NB4 (cell line): ENCODE measurements around the gene TYW5.

Experiments
- DNase-seq: peaks from one replicate; pipeline ENCODE4 v3.0.0; 2010; ENCODE audit warnings: low read depth
- H3K4me3 ChIP-seq: one replicate; pipeline ENCODE4 v1.5.1; 2011; ENCODE audit warnings: mild to moderate bottlenecking, low read depth, low read length, moderate library complexity
- CTCF ChIP-seq: IDR thresholded peaks from one replicate; pipeline ENCODE4 v1.5.1; 2012; ENCODE audit warnings: low read depth, low read length
- MAX ChIP-seq: IDR thresholded peaks from 2 replicates; pipeline ENCODE4 v1.6.1; 2011; ENCODE audit warnings: low read depth, low read length
- MYC ChIP-seq: IDR thresholded peaks from 2 replicates; pipeline ENCODE4 v1.6.1; 2011; ENCODE audit warnings: low read depth, low read length
- POLR2A ChIP-seq: IDR thresholded peaks from 2 replicates; pipeline ENCODE4 v1.6.1; 2011; ENCODE audit warnings: mild to moderate bottlenecking; ENCODE audit not compliant: insufficient read length; ENCODE audit errors: extremely low read depth

TYW5 gene

GRCh38 chr2:199982126-199982843, 27.0 kb upstream of the TYW5 start:
- no peak for DNase-seq
- no peak for TF ChIP-seq POLR2A
- TF ChIP-seq CTCF = no peak
- TF ChIP-seq MYC = no peak
- TF ChIP-seq MAX = no peak
- no peak overlapping the region for H3K4me3 ChIP-seq

- no peak overlapping the region for H3K4me3 ChIP-seq
- peak; percentile 78 for DNase-seq
- TF ChIP-seq MAX (no peak), CTCF (peak; percentile 80), POLR2A (no peak), MYC (no peak; the same call in 1 of the 2 replicates)
Measured at GRCh38 chr2:199979832-199980628, 24.7 kb upstream of the TYW5 start.

GRCh38 chr2:199979398-199979797, 24.1 kb upstream of the TYW5 start:
- no peak overlapping the region for H3K4me3 ChIP-seq
- TF ChIP-seq MYC = no peak
- DNase-seq = no peak

- no peak for TF ChIP-seq MYC
- no peak for TF ChIP-seq CTCF
- no peak for TF ChIP-seq POLR2A
- no peak for TF ChIP-seq MAX
- no peak overlapping the region for H3K4me3 ChIP-seq
- DNase-seq = peak; percentile 11
Measured at GRCh38 chr2:199977984-199978415, 22.7 kb upstream of the TYW5 start.

GRCh38 chr2:199975273-199975895, 20.1 kb upstream of the TYW5 start:
- no peak for TF ChIP-seq CTCF
- TF ChIP-seq POLR2A = no peak
- no peak for TF ChIP-seq MAX
- no peak overlapping the region for H3K4me3 ChIP-seq
- DNase-seq = no peak

- no peak for TF ChIP-seq MYC
- no peak for TF ChIP-seq POLR2A
- TF ChIP-seq MAX = no peak
- TF ChIP-seq CTCF = no peak
- DNase-seq = peak; percentile 39
- H3K4me3 ChIP-seq = no peak overlapping the region
Measured at GRCh38 chr2:199973703-199974102, 18.4 kb upstream of the TYW5 start.
